Stimulated activated naive CD4-positive, alpha-beta T cell treated with Interleukin-2 at 50 U/mL for 16 hours (primary cell): ENCODE measurements around the gene DOK7.
A peak's percentile ranks its signal among the peaks of the same experiment; 100 is the strongest.

Experiments
- DNase-seq: peaks from one replicate; lab custom pipeline; 2025; lab: John Stamatoyannopoulos, UW

Gene DOK7

GRCh38 chr4:3475041-3475712, 12.1 kb downstream of the DOK7 start:
- DNase-seq, result no peak

DNA sequence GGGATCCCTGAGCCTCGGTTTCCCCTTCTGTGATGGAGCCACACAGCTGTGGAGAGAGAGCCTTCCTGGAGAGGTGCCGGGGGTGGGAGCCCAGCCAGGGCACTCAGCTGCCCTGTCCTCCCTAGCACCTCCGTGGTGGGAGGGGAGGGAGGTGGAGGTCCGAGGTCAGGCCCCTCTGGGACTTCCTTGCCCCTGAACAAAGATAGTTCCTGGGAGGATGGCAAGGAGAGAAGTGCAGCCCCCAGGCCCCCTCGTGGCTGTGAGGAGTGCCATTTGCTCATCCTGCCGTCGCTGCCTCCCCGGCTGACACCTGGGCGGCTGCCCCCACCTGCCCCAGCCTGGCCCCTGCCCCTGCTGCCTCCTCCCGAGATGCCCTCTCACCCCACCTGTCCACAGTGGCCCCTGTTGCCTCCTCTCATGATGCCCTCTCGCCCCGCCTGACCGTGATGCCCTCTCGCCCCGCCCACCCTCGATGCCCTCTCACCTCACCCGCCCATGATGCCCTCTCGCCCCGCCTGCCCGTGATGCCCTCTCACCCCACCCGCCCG, 12.7 kb downstream of the DOK7 start:
- DNase-seq, result no peak

DNA sequence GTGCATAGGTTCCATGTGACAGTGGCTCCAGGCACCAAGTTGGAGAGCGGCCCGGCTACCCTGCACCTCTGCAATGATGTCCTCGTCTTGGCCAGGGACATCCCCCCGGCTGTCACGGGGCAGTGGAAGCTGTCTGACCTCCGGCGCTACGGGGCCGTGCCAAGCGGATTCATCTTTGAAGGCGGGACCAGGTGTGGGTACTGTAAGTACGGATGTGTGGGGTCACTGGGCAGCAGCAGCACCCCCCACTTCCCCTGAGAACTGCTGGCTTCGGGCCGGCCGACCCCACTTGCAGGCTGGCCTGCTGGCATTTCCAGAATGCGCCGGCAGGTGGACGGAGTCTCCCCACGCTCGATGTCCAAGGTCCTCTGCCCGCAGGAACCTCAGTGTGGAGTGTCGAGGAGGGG, 13.2 kb downstream of the DOK7 start:
- DNase-seq, result no peak

DNA sequence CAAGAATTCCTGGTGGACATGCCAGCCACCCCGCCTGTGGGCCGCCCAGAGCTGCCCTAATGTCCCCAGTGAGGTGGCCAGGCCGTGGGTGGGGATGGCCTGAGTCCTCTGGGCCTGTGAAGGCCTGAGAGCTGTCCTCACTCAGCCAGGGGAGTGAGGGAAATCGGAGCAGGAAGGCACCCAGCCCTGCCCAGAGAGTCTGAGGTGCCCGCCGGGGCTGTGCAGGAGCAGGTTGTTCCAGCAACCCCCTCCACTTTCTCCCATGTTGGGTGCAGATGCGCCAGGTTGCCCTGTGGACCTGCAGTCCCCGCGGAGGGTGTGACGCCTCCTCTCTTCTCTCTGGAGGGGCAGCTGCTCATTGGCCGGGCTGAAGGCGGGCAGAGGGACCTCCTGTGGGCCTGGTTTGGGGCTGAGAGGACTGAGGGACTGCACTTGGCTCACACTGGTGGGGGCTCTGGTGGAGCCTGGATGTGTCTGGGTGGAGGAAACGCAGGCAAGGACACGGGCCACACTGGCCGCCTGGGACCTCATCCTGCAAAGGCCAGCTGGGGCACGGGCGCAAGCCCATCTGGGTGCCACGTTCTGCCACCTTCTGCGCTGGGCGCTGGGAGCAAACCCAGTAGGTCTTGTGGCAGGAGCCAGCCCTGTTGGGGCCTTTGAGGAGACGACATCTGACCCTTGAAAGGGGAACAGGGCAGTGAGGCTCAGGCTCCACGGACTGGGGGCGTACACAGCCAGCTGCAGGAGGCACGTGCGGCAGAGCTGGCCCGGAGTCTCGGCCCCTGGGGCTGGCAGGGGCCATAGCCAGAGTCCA, 14.0 kb downstream of the DOK7 start:
- no peak for DNase-seq

GRCh38 chr4:3477750-3478430, 14.8 kb downstream of the DOK7 start:
- no peak for DNase-seq

GRCh38 chr4:3478446-3479357, 15.6 kb downstream of the DOK7 start:
- no peak for DNase-seq

GRCh38 chr4:3479358-3480101, 16.4 kb downstream of the DOK7 start:
- no peak for DNase-seq

- peak; percentile 61 for DNase-seq
Measured at GRCh38 chr4:3480528-3481112, 17.5 kb downstream of the DOK7 start.

- DNase-seq, result no peak
Measured at GRCh38 chr4:3481113-3481531, 18.0 kb downstream of the DOK7 start.

DNA sequence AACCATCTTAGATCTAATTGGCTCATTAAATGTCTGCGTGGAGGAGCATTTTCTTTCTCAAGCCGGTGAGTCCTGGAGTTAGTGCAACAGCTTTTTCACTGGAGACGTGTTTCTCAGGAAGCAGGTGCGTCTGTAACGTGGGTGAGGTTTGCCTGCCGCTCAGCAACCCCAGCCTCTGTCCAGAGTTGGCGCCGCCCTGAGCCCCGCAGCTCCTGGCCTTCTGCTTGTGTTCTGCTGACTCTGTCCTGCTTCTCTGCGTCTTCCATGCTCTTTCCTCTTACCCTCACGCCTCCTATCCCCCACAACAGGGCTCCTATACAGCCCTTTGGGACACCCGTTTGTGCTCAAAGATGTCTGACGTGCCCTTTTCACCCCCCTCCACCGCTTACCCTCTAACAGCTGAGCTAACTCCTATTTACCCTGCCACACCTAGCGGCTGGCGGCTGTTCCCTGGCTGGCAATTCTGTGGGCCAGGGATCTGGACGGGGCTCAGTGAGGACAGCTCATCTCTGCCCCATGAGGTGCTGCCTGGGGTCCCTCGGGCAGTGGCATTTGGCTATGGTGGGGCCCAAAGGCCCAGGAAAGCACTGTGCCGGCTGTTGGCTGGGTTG, 18.8 kb downstream of the DOK7 start:
- DNase-seq, result no peak

- no peak for DNase-seq
Measured at GRCh38 chr4:3482707-3483106, 19.6 kb downstream of the DOK7 start.

DNA sequence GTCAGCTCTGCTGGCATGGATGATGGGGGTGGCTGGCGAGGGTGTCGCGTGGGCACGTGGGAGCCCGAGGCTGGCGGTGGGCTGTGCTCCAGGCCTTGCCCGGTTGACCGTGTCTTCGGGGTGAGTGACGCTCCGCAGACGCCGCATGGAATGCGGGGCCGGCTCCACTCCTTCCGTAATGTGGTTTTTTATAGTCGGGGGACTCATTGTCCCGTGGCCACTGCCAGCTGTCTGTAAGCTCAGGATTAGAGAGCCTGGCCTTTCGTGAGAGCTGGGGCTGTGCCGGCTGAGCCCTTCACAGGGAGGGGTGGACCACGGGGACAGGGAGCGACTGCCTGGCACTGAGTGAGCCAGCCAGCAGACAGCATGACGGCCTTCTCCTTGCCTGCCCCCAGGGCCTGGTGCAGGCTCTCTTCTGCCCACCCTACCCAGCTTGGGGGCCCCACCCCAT, 20.4 kb downstream of the DOK7 start:
- no peak for DNase-seq

DNA sequence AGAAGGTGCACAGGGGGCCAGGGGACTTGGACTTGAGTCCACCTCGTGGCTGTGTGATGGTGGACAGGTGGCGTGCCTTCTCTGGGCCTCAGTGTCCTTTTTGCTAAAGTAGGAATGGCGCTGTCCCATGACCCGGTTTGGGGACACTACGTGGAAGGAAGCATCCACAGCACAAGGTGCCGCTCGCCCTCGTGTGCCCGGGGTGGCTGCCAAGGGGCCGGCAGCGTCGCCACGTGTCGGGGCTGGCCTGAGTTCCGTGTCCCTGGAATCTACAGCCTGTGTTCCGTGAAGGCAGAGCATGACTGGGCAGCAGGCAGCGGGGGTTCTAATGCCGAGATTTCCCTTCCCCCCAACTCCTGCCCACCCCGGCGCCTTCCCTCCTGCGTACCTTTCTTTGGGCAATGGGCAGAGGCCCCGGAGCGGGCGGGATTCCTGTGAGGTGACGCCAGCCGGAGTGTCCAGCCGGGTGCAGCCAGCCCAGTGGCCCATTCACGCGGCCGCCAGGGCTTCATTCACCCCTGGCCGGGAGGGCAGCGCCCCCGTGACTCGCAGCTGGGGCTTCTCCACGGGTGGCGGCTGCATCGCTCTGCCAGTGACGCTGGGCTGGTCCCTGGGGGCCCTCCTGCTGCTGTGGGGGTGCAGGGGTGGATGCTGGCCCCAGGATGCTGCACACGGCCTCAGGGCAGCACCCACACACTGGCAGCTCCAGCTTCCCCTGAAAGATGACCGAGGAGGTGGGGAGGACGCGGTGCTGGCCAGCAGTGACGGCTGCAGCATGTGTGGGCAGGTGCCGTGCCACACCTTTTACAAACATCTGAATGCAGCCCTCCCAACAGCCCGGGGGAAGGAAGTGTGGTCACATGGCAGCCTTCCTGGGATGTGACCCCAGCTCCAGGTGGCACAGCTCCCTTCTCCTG, 21.2 kb downstream of the DOK7 start:
- no peak for DNase-seq

DNA sequence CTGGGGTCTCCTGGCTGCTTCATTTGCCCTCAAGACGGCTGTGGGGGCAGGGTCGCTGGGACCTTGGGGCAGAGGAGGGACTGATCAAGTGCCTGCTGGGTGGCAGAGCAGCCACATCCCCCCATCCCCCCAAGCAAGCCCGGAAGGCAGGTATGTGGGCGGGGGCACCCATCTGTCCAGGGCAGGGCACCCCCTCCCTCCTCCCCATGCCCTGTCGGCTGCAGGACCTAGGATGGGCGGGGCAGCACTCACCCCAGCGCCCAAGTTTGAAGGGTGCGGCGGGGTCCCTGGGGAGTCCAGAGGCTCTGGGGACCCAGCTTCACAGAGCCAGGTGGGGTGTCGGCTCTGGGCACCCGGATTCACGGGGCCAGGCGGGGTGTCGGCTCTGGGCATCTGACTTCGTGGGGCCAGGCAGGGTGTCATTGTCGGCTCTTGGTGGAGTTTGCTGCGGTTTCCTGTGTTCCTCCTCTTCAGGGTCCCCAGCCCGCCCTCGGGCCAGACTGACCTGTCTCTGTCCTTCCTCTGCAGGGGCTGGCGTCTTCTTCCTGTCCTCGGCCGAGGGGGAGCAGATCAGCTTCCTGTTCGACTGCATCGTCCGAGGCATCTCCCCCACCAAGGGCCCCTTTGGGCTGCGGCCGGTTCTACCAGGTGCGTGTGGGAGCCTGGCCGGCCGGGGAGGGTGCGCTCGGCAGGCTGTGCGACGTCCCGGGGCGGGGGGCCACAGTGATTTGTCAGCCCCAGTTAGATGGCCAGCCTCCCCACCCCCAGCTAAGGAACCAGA, 22.1 kb downstream of the DOK7 start:
- no peak for DNase-seq

DNA sequence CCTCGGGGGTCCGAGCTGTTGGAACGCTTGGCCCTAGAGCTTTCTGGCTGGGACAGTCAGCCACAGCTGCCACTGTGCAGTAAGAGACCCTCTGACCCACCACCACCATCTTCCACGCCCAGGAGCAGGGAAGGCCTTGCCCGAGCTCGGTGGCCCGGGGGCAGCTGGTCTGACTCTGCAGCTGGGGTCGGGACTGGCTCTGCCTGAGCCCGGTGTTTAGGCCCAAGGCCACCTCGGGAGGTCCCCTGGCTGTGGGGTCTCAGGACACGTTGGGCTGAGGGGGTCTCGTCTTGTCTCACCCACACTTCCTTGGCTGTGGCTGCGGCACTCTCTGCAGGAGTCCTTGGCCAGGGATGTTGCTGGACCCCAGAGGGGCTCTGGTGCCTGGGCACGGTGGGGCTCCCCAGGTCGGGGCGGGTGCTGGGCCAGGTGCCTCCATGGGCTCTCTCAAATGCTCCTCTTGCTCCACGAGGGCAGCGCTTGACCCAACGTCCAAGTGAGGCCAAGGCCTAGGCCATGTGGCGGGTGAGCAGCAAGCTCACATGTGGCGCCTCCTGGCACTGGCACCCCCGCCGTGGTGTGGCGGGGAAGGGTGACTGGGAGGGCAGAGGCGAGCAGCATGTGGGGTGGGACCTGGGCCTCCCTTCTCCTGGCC, 22.9 kb downstream of the DOK7 start:
- no peak for DNase-seq

DNA sequence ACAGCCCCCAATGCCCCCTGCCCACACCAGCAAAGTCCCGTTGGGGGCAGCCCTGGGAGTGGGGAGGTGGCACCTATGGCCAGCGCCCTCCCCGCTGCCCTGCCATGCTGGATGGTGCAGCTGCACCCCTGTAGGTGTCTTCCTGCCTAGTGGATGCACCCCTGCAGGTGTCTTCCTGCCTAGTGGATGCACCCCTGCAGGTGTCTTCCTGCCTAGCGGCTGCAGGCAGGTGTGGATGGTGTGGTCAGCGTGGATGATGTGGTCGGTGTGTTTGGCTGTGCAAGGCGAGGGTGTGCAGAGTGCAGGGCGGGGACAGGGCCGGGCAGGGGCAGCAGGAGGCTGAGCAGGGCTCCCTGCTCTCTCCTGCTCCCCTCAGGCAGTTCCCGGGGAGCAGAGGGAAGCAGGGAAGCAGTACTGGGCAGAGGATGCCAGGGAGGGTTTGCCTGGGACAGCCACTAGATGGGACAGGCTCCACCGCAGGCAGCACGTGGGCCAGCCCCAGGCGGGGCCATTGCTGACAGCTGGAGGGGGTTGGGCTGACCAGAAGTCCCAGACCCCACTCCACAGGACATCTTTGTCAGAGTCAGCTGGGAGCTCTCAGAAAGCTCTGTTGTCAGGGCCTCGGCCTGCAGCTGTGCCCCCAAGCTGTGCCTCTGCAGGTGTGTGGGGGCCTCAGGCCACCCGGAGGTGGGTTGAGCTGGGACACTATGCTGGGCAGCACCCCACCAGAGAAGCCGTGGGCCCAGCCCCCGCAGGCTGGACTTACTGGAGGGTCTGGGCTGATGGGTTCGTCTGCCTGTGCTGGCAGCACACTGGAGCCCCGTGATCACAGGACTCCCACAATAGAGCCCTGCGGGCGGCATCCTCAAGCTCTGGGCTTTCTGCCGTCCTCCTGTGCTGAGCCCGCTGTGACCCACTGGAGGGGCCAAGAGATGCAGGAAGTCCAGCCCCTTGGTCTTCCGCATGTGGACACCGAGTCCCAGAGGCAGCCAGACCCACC, 23.7 kb downstream of the DOK7 start:
- no peak for DNase-seq
